SU-DHL-6 (cell line): Measurements from ENCODE around the gene NBEA.

Experiments
- H2AFZ ChIP-seq: fragments of 200-600 bp; sonication (generic); 2 replicates; pipeline ENCODE4 v1.6.1; 2014; ENCODE audit warnings: low read depth, mild to moderate bottlenecking, moderate library complexity, mixed read lengths, antibody characterized with exemption, low read length; ENCODE audit not compliant: severe bottlenecking
- H3F3A ChIP-seq: fragments of 200-600 bp; shearing (Covaris generic); 2 replicates; pipeline ENCODE4 v1.6.0; 2016; ENCODE audit warnings: antibody characterized with exemption, mild to moderate bottlenecking; ENCODE audit not compliant: insufficient read depth
- H3K27ac ChIP-seq: fragments of 200-600 bp; sonication (generic); 2 replicates; pipeline ENCODE4 v1.5.1; 2016; ENCODE audit warnings: low read depth, mild to moderate bottlenecking, low read length, moderate library complexity, mixed read lengths
- H3K27me3 ChIP-seq: fragments of 200-600 bp; sonication (generic), shearing (Covaris generic); 2 replicates; pipeline ENCODE4 v1.6.0; 2014; ENCODE audit warnings: mild to moderate bottlenecking, low read length
- H3K36me3 ChIP-seq: fragments of 200-600 bp; sonication (generic); 2 replicates; pipeline ENCODE4 v1.6.1; 2014; ENCODE audit warnings: mild to moderate bottlenecking, low read length, mixed read lengths
- H3K4me2 ChIP-seq: fragments of 300-600, 200-600 bp; shearing (Covaris generic), sonication (generic); 2 replicates; pipeline ENCODE4 v1.6.0; 2014; ENCODE audit warnings: low read length, low read depth, mild to moderate bottlenecking; ENCODE audit not compliant: poor library complexity, severe bottlenecking
- H3K4me3 ChIP-seq: fragments of 200-600 bp; sonication (generic); 2 replicates; pipeline ENCODE4 v1.5.1; 2014; ENCODE audit warnings: antibody characterized with exemption, low read length, mild to moderate bottlenecking, mixed read lengths; ENCODE audit not compliant: insufficient read depth, poor library complexity, severe bottlenecking
- H3K79me2 ChIP-seq: fragments of 200-600 bp; sonication (generic); 2 replicates; pipeline ENCODE4 v1.6.1; 2014; ENCODE audit warnings: mild to moderate bottlenecking, low read length, moderate library complexity; ENCODE audit not compliant: insufficient read depth
- H3K9ac ChIP-seq: fragments of 200-600 bp; sonication (generic); 2 replicates; pipeline ENCODE4 v1.7.0; 2014; ENCODE audit warnings: mild to moderate bottlenecking, low read length
- H3K9me2 ChIP-seq: fragments of 200-600 bp; sonication (generic); replicated peaks from 2 replicates; pipeline ENCODE4 v1.6.1; 2014; ENCODE audit warnings: low read length; ENCODE audit not compliant: insufficient read depth
- H3K9me3 ChIP-seq: fragments of 200-600 bp; sonication (generic); 2 replicates; pipeline ENCODE4 v1.6.1; 2014; ENCODE audit warnings: low read length, mixed read lengths; ENCODE audit not compliant: insufficient read depth
- H4K20me1 ChIP-seq: fragments of 200-600 bp; sonication (generic); 2 replicates; pipeline ENCODE4 v1.6.1; 2014; ENCODE audit warnings: low read depth, mild to moderate bottlenecking, antibody characterized with exemption, low read length, moderate library complexity, mixed read lengths
- CTCF ChIP-seq: fragments of 200-600 bp; sonication (generic); IDR thresholded peaks from one replicate; pipeline ENCODE4 v1.5.1; 2017; ENCODE audit warnings: antibody characterized with exemption, mild to moderate bottlenecking, low read length, moderate library complexity; ENCODE audit not compliant: insufficient read depth, poor library complexity, severe bottlenecking
- EZH2phosphoT487 ChIP-seq: fragments of 200-600 bp; sonication (generic), shearing (Covaris generic); conservative IDR thresholded peaks from 2 replicates; pipeline ENCODE4 v1.6.1; 2018; ENCODE audit warnings: mild to moderate bottlenecking, antibody characterized with exemption, low read length, moderate library complexity, mixed read lengths

NBEA gene

GRCh38 chr13:35387682-35388250, 445.7 kb downstream of the NBEA start:
- Histone ChIP-seq H3K4me3 (no peak overlapping the region), H3K4me2 (no peak overlapping the region)

GRCh38 chr13:35388441-35389355, 446.6 kb downstream of the NBEA start:
- no peaks in the 10 kb centered on the region for H3K36me3 ChIP-seq
- H3K9ac ChIP-seq, result no peak overlapping the region
- no peak overlapping the region for H3K27ac ChIP-seq
- TF ChIP-seq CTCF (no peak), EZH2phosphoT487 (no peak)
- H3K79me2 ChIP-seq, result no peaks in the 10 kb centered on the region
- H3K4me2 ChIP-seq, result no peak overlapping the region
- H4K20me1 ChIP-seq, result no peaks in the 10 kb centered on the region
- H3K4me3 ChIP-seq, result no peak overlapping the region
- no peaks in the 10 kb centered on the region for H3K9me3 ChIP-seq
- H2AFZ ChIP-seq, result no peak overlapping the region
- no peaks in the 10 kb centered on the region for H3F3A ChIP-seq
- no peaks in the 10 kb centered on the region for H3K27me3 ChIP-seq
- H3K9me2 ChIP-seq, result no peaks in the 10 kb centered on the region

More at GRCh38 chr13:35387682-35388250, 445.7 kb downstream of the NBEA start:
- TF ChIP-seq CTCF (no peak), EZH2phosphoT487 (no peak)
- Histone ChIP-seq H3K9me3 (no peaks in the 10 kb centered on the region), H4K20me1 (no peaks in the 10 kb centered on the region), H2AFZ (no peak overlapping the region), H3K27me3 (no peaks in the 10 kb centered on the region), H3K36me3 (no peaks in the 10 kb centered on the region), H3K9ac (no peak overlapping the region), H3K79me2 (no peaks in the 10 kb centered on the region), H3K27ac (no peak overlapping the region), H3K9me2 (no peaks in the 10 kb centered on the region), H3F3A (no peaks in the 10 kb centered on the region)

- Histone ChIP-seq H3K27ac (no peak overlapping the region), H3F3A (no peaks in the 10 kb centered on the region), H2AFZ (no peak overlapping the region), H3K9ac (no peak overlapping the region), H3K4me2 (no peak overlapping the region), H3K4me3 (no peak overlapping the region), H3K9me3 (no peaks in the 10 kb centered on the region), H3K36me3 (no peaks in the 10 kb centered on the region), H3K27me3 (no peaks in the 10 kb centered on the region), H3K9me2 (no peaks in the 10 kb centered on the region), H4K20me1 (no peaks in the 10 kb centered on the region), H3K79me2 (no peaks in the 10 kb centered on the region)
- no peak for TF ChIP-seq EZH2phosphoT487
- TF ChIP-seq CTCF, result no peak
Observed at GRCh38 chr13:35389535-35389934, 447.5 kb downstream of the NBEA start.
